HepG2 (cell line): ENCODE results near the gene IRF2BPL. TPM values are rescaled to one million over a fixed set of nuclear protein-coding genes. Genes with fewer than 3 reads are reported as not detected.

ENCODE experiments used
- CCAR2 ChIP-seq: fragments of 200-400 bp; formaldehyde crosslinking; optimal IDR thresholded peaks from 2 replicates; pipeline ENCODE3; 2018; ENCODE audit warnings: low read depth, mild to moderate bottlenecking, low read length, moderate library complexity
- EP300 ChIP-seq, 3 experiments: sonication (generic) in 1 of 3; formaldehyde crosslinking in 1 of 3; IDR thresholded peaks; 2 replicates each; pipeline versions ENCODE4 v1.5.1 to v1.6.1; 2011 to 2020; ENCODE audit warnings: low read depth in 2 of 3, low read length in 2 of 3, borderline replicate concordance in 1 of 3, improper control_type of control experiment in 1 of 3, mild to moderate bottlenecking in 1 of 3, missing genetic modification reagents in 1 of 3, moderate library complexity in 1 of 3
- GPN1 ChIP-seq: sonication (generic); formaldehyde crosslinking; IDR thresholded peaks from 2 replicates; pipeline ENCODE4 v1.5.1; 2020; ENCODE audit warnings: missing genetic modification reagents, borderline replicate concordance
- KLF16 ChIP-seq, 2 experiments: sonication (generic) in 1 of 2; formaldehyde crosslinking in 1 of 2; IDR thresholded peaks; 2 replicates each; pipeline versions ENCODE4 v1.6.1 to v1.8.0; 2016 to 2023; ENCODE audit warnings: missing genetic modification reagents in 2 of 2, missing compliant biosample characterization in 1 of 2
- KMT2A ChIP-seq: sonication (generic); formaldehyde crosslinking; IDR thresholded peaks from 2 replicates; pipeline ENCODE4 v1.4.0; 2020; ENCODE audit warnings: missing genetic modification reagents
- MAFG ChIP-seq: sonication (generic); formaldehyde crosslinking; IDR thresholded peaks from 2 replicates; pipeline ENCODE4 v1.5.1; 2020; ENCODE audit warnings: mild to moderate bottlenecking, missing genetic modification reagents
- MIER2 ChIP-seq: IDR thresholded peaks from 2 replicates; pipeline ENCODE4 v1.6.1; 2016; ENCODE audit warnings: missing biosample characterization, missing genetic modification reagents
- MZF1 ChIP-seq: sonication (generic); formaldehyde crosslinking; IDR thresholded peaks from 2 replicates; pipeline ENCODE4 v1.8.1; 2023; ENCODE audit warnings: mild to moderate bottlenecking, missing genetic modification reagents, borderline replicate concordance
- NR0B2 ChIP-seq: sonication (generic); formaldehyde crosslinking; IDR thresholded peaks from 2 replicates; pipeline ENCODE4 v1.4.0; 2020; ENCODE audit warnings: mild to moderate bottlenecking, missing genetic modification reagents
- SIN3B ChIP-seq: fragments of 150-350 bp; IDR thresholded peaks from 2 replicates; pipeline ENCODE4 v1.6.1; 2014; ENCODE audit warnings: low read length
- TEAD3 ChIP-seq: optimal IDR thresholded peaks from 2 replicates; pipeline ENCODE3; 2016; ENCODE audit warnings: borderline replicate concordance
- ZBTB3 ChIP-seq: sonication (generic); formaldehyde crosslinking; IDR thresholded peaks from 2 replicates; pipeline ENCODE4 v1.4.0; 2020; ENCODE audit warnings: low read depth, mild to moderate bottlenecking, moderate library complexity, missing genetic modification reagents, borderline replicate concordance
- ZFP36L2 ChIP-seq: sonication (generic); formaldehyde crosslinking; IDR thresholded peaks from 2 replicates; pipeline ENCODE4 v1.4.0; 2020; ENCODE audit warnings: missing genetic modification reagents
- ZFP90 ChIP-seq: sonication (generic); formaldehyde crosslinking; IDR thresholded peaks from 2 replicates; pipeline ENCODE4 v1.8.0; 2022; ENCODE audit warnings: missing genetic modification reagents, mild to moderate bottlenecking, inconsistent platforms, borderline replicate concordance
- ZNF207 ChIP-seq: fragments of 450-650 bp; IDR thresholded peaks from 2 replicates; pipeline ENCODE4 v1.6.1; 2016; ENCODE audit warnings: antibody characterized with exemption, borderline replicate concordance
- ZNF557 ChIP-seq: sonication (generic); formaldehyde crosslinking; IDR thresholded peaks from 2 replicates; pipeline ENCODE4 v1.4.0; 2020; ENCODE audit warnings: missing genetic modification reagents
- ZNF609 ChIP-seq: sonication (generic); formaldehyde crosslinking; IDR thresholded peaks from 2 replicates; pipeline ENCODE4 v1.4.0; 2020; ENCODE audit warnings: mild to moderate bottlenecking, missing genetic modification reagents, borderline replicate concordance
- ZNF619 ChIP-seq: sonication (generic); formaldehyde crosslinking; IDR thresholded peaks from 2 replicates; pipeline ENCODE4 v1.4.0; 2020; ENCODE audit warnings: mild to moderate bottlenecking, missing genetic modification reagents
- ZNF652 ChIP-seq: IDR thresholded peaks from 2 replicates; pipeline ENCODE4 v1.6.1; 2016; ENCODE audit warnings: low read depth, borderline replicate concordance
- ZNF660 ChIP-seq: sonication (generic); formaldehyde crosslinking; IDR thresholded peaks from 2 replicates; pipeline ENCODE4 v1.5.1; 2020; ENCODE audit warnings: mild to moderate bottlenecking, low read depth, missing genetic modification reagents, borderline replicate concordance
- ZNF784 ChIP-seq: sonication (generic); formaldehyde crosslinking; IDR thresholded peaks from 2 replicates; pipeline ENCODE4 v1.5.1; 2020; ENCODE audit warnings: missing genetic modification reagents, mild to moderate bottlenecking, borderline replicate concordance
- polyA plus RNA-seq, 8 experiments: library from polyadenylated mRNA; depleted of rRNA in 3 of 8; stranded (reverse) in 7 of 8; unstranded in 1 of 8; fragments of >200 nt; fragmentation: Illumina TruSeq in 4 of 8; extraction: Trizol in 4 of 8; gene quantifications; 2 replicates each; pipeline versions ENCODE4 v1.2.1 to v1.2.3, GENCODE V29; 2011 to 2016; ENCODE audit warnings: low read depth in 4 of 8, missing spikeins in 1 of 8, mixed read lengths in 1 of 8; ENCODE audit not compliant: insufficient read depth in 1 of 8
- total RNA-seq, 5 experiments: library from RNA; depleted of rRNA; stranded (reverse); fragments of >200 nt; fragmentation: Illumina TruSeq; extraction: Trizol; gene quantifications; 2 replicates each; pipeline ENCODE4 v1.2.3, GENCODE V29; 2016; ENCODE audit warnings: low read depth in 1 of 5

IRF2BPL gene
- total and polyA plus RNA-seq, 2 of the 13 experiments (the other 11 are each of a cell fraction or from before 2014, with no cell fraction given), result 6.6 to 8.4 TPM

DNA sequence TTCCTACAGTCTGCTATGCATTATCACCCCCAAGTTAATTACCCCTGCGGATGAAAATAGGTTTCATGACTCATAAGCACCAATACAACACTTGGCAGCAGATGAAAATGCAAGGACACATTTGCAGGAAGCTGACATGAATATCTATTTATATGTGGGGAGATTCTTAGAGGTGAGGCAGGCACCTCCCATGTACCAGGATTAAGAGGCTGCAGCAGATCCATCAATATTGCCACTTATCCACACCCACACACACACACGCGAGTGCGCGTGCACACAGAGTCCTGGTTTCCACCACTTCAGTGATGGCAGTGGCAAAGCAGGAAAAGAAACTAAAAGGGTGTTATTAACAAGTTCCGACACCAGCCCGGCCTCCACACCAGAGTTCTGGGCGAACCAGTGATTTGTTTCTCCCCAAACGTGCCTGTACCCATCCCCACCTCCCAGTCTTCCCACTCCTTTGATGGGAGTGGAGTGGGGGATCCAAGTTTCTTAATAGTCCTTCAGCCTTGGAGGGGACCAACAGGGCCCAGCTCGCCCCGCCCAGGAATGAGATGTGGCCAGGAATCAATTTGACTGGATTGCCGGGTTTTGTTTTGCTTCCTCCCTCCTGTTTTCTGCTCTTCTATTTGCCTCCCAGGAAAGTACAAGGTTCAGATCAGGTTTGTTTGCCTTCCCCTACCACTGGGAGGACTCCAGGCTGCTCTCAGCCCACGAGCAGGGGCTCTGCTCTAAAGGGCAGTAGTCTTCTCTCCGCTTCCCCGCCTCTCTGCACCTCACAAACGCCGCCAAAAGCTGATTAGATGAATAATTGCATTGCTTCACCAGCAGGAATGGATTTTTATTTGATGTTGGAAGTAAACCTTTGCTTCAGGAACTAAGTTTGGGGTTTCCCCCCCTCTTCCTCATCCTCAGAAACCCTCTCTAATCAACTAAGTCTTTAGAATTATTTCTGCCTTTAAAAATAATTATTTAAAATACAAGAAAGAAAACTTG lies 5.2 kb downstream of the IRF2BPL start (continued):
- TF ChIP-seq EP300 (IDR thresholded peaks at IDR 0.05; ENCODE audit: low read depth in 2 of 2, low read length in 2 of 2), result peak in 1 of 2 experiments; percentile 70; a peak in 3 of 4 replicates
- TF ChIP-seq EP300 (CRISPR knock-in tag; IDR thresholded peaks at IDR 0.05; ENCODE audit: borderline replicate concordance), result peak; percentile 44; the same call in 1 of the 2 replicates
- TF ChIP-seq ZNF784 (CRISPR knock-in tag), result no peak
- peak; percentile 7; the same call in 1 of the 2 replicates for TF ChIP-seq ZNF652 (CRISPR knock-in tag)
- TF ChIP-seq MZF1 (CRISPR knock-in tag), result no peak
- peak; percentile 68; the same call in 1 of the 2 replicates for TF ChIP-seq ZNF609
- TF ChIP-seq ZFP90 (CRISPR knock-in tag), result no peak
- no peak for TF ChIP-seq ZFP36L2 (CRISPR knock-in tag)
- TF ChIP-seq ZNF207, result no peak
- TF ChIP-seq TEAD3 (CRISPR knock-in tag), result peak; percentile 74
- TF ChIP-seq ZNF660 (CRISPR knock-in tag), result no peak
- TF ChIP-seq SIN3B, result no peak
- peak in 1 of 2 experiments; percentile 56; a peak in 1 of 4 replicates for TF ChIP-seq KLF16 (CRISPR knock-in tag; IDR thresholded peaks at IDR 0.05)
- TF ChIP-seq ZNF619 (CRISPR knock-in tag), result 0 out of 2 replicates have a peak, but pooled peaks have one; percentile 4
- TF ChIP-seq NR0B2 (CRISPR knock-in tag), result no peak
- TF ChIP-seq MIER2, result peak; percentile 22; the same call in 1 of the 2 replicates
- no peak for TF ChIP-seq ZNF557 (CRISPR knock-in tag)
- no peak; the same call in 1 of the 2 replicates for TF ChIP-seq KMT2A (CRISPR knock-in tag)
- no peak for TF ChIP-seq CCAR2
- peak; percentile 69; the same call in 1 of the 2 replicates for TF ChIP-seq ZBTB3
- TF ChIP-seq MAFG (CRISPR knock-in tag), result no peak
- no peak for TF ChIP-seq GPN1 (CRISPR knock-in tag)
